Spinal cord (tissue), 10 donors: ENCODE measurements around the gene SNX8. TPM values are rescaled to one million over a fixed set of nuclear protein-coding genes. Genes with fewer than 3 reads are reported as not detected.
A peak's percentile ranks its signal among the peaks of the same experiment; 100 is the strongest.

Source experiments
- DNase-seq, 6 donors: peaks; one replicate each; pipeline versions ENCODE4 v3.0.0 to v3.0.0-alpha.2; 2013 to 2015; ENCODE audit warnings: low spot score in 6 of 6, low read depth in 4 of 6
- H3K27ac ChIP-seq: one replicate; pipeline ENCODE4 v1.5.1; 2013; ENCODE audit warnings: low read depth, low read length, control low read depth
- H3K27me3 ChIP-seq: one replicate; pipeline ENCODE4 v1.6.1; 2013; ENCODE audit warnings: low read length; ENCODE audit not compliant: control insufficient read depth, insufficient read depth
- H3K36me3 ChIP-seq: one replicate; pipeline ENCODE4 v1.6.1; 2013; ENCODE audit warnings: low read length; ENCODE audit not compliant: control insufficient read depth, insufficient read depth
- H3K4me1 ChIP-seq: one replicate; pipeline ENCODE4 v1.6.1; 2013; ENCODE audit warnings: low read length; ENCODE audit not compliant: control insufficient read depth, insufficient read depth
- H3K4me3 ChIP-seq: one replicate; pipeline ENCODE4 v1.5.1; 2013; ENCODE audit warnings: low read depth, low read length, control low read depth
- H3K9me3 ChIP-seq: one replicate; pipeline ENCODE4 v1.6.1; 2013; ENCODE audit warnings: low read length; ENCODE audit not compliant: control insufficient read depth, insufficient read depth
- WGBS: methylation state at CpG from one replicate; pipeline ENCODE4 v1.1.5; 2013; ENCODE audit warnings: missing lambda C conversion rate; ENCODE audit not compliant: insufficient coverage; 5-methylcytosine and 5-hydroxymethylcytosine counted together
- polyA plus RNA-seq, 2 donors: library from polyadenylated mRNA; unstranded; fragments of 120-200 nt; gene quantifications; one replicate each; pipeline ENCODE4 v1.2.1, GENCODE V29; 2013; ENCODE audit not compliant: insufficient read length in 2 of 2
- total RNA-seq, 2 donors: library from RNA; depleted of rRNA in 1 of 2; stranded (reverse); fragments of 120-200 nt in 1 of 2; fragments of >200 nt in 1 of 2; gene quantifications; one replicate each; pipeline versions ENCODE4 v1.2.3 to v1.2.4, GENCODE V29; 2013 to 2014
- donor health status: healthy.

Gene SNX8
- total and polyA plus RNA-seq, 4 donors: 12.2 to 36.9 (median 23.9) TPM

DNA sequence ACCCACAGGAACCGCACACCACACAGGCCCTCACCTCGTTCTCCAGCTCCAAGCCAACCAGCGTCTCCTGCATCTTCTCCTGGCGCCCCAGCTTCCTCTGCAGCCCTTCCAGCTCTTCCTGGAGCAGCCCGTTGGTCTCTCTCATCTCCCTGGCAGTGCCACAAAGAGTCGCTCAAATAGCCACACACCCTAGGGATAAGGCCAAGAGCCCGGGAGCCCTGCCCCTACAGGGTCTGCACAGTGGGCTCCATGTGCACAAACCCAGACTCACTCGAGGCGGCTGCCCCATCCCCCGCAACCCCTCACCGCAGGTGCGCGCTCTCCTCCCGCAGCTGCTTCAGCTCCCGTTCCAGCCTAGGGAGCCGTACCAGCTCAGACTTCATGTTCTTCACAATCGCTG is 98.4 kb downstream of the SNX8 start:
- 92% methylated on average over 16 of the region's 17 CpGs for WGBS
- Histone ChIP-seq H3K27me3 (no peaks in the 10 kb centered on the region), H3K9me3 (no peaks in the 10 kb centered on the region), H3K4me1 (no peaks in the 10 kb centered on the region), H3K4me3 (no peak overlapping the region), H3K27ac (no peak overlapping the region), H3K36me3 (peaks cover 100% of the 10 kb centered on the region)
- DNase-seq: no peak

DNA sequence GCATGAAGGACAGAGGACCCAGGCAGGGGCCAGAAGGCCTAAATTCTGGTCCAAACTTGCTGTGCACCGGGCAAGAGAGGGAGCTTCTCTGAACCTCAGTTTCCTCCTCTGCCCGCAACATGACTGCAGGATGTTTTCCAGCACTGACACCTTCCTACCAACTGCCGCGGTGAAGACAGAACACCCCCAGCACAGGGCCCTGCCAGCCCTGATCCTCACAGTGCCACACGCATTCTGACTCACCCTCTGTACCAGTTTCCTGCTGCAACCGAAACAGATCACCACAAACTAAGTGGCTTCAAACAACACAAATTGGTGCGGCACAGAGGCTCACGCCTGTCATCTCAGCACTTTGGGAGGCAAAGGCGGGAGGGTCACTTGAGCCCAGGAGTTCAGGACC is 99.6 kb downstream of the SNX8 start:
- WGBS: 92% methylated on average over 9 of the region's 9 CpGs
- peaks cover 2% of the 10 kb centered on the region for H3K4me1 ChIP-seq

DNA sequence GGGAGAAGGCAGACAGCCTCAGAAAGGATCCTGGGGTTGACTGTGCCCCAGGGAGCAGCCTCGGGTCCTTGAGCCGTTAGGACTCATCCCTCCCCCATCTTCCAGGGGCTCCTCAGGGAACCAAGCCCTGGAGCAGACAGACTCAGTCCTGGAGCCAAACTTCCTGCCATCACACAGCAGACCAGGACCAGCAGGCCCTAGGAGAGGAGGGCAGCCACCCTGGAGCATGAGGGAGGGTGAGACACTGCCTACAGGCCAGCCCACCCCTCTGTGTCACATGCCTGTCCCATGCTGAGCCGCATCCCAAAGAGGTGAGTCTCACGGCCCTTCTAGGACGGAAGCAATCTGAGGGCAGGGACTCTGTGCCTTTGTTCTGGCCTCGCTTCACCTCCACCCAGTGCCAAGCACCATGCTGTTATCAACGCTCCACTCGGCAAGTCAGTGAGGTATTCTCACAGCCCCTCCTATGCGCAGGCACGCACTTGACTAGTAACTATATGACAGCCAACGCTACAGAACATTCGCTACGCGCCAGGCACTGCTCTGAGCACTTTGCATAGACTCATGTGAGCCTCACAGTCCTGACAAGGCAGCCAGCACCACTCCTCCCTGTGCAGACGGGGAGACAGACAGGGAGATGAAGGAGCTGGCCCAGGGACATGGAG is 100.6 kb downstream of the SNX8 start:
- Histone ChIP-seq H3K27ac (no peak overlapping the region), H3K4me1 (peaks cover 8% of the 10 kb centered on the region), H3K9me3 (no peaks in the 10 kb centered on the region), H3K36me3 (peaks cover 98% of the 10 kb centered on the region), H3K27me3 (no peaks in the 10 kb centered on the region), H3K4me3 (no peak overlapping the region)
- DNase-seq: no peak
- WGBS: 83% methylated on average over 15 of the region's 15 CpGs

More for the DNA sequence above, 99.6 kb downstream of the SNX8 start:
- no peak for DNase-seq
- Histone ChIP-seq H3K27ac (no peak overlapping the region), H3K4me3 (no peak overlapping the region), H3K36me3 (peaks cover 98% of the 10 kb centered on the region), H3K9me3 (no peaks in the 10 kb centered on the region), H3K27me3 (no peaks in the 10 kb centered on the region)

DNA sequence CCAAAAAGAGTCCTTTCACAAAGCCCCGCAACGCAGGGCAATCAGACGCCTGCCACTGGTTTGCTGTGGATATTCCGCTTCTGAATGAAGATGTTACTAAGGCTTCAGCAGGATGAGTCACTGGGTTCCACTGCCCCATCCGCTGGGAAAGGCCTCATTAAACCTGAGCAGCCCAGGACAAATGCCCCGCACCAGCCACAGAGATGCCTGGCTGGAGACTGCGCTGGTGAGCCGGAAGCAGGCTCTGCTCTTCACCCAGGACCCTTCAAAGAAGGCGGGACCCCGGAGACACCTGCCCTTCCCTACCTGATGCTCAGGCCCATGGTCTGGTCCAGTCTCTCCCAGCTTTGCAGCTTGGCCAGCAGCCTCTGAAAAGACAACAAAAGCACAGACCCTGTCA is 101.3 kb downstream of the SNX8 start:
- no peak overlapping the region for H3K27ac ChIP-seq
- 99% methylated on average over 10 of the region's 10 CpGs for WGBS
- peaks cover 93% of the 10 kb centered on the region for H3K36me3 ChIP-seq
- no peak overlapping the region for H3K4me3 ChIP-seq
- H3K9me3 ChIP-seq: no peaks in the 10 kb centered on the region
- H3K4me1 ChIP-seq: peaks cover 8% of the 10 kb centered on the region
- no peak for DNase-seq
- no peaks in the 10 kb centered on the region for H3K27me3 ChIP-seq

DNA sequence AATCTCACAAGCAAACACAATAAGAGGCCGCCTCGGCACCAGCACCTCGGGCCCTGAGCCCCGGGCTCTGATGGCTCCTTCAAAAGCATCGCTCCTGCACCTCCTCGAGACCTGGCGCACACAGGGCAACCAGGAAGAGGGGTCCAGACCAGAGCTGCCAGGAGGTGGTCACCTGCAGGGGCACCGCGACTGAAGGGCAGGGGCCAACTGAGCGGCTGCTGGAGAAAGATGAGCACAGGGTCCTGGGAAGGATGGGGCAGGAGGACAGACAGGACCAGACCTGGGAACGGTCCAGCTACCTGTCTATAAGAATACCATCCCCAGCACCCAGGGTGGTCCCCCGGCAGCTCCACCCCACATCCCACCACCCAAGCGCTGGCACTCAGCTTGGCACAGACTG is 102.3 kb downstream of the SNX8 start:
- H3K4me3 ChIP-seq: no peak overlapping the region
- no peak for DNase-seq
- peaks cover 90% of the 10 kb centered on the region for H3K36me3 ChIP-seq
- no peak overlapping the region for H3K27ac ChIP-seq
- H3K9me3 ChIP-seq: no peaks in the 10 kb centered on the region
- H3K27me3 ChIP-seq: no peaks in the 10 kb centered on the region
- H3K4me1 ChIP-seq: peaks cover 8% of the 10 kb centered on the region
- 84% methylated on average over 11 of the region's 13 CpGs for WGBS

GRCh38 chr7:2211259-2211880 is 102.9 kb downstream of the SNX8 start:
- H3K9me3 ChIP-seq: no peaks in the 10 kb centered on the region
- no peak overlapping the region for H3K27ac ChIP-seq
- H3K4me1 ChIP-seq: peaks cover 8% of the 10 kb centered on the region
- H3K27me3 ChIP-seq: no peaks in the 10 kb centered on the region
- DNase-seq: no peak
- 75% methylated on average over 15 of the region's 15 CpGs for WGBS
- peaks cover 84% of the 10 kb centered on the region for H3K36me3 ChIP-seq
- H3K4me3 ChIP-seq: no peak overlapping the region

DNA sequence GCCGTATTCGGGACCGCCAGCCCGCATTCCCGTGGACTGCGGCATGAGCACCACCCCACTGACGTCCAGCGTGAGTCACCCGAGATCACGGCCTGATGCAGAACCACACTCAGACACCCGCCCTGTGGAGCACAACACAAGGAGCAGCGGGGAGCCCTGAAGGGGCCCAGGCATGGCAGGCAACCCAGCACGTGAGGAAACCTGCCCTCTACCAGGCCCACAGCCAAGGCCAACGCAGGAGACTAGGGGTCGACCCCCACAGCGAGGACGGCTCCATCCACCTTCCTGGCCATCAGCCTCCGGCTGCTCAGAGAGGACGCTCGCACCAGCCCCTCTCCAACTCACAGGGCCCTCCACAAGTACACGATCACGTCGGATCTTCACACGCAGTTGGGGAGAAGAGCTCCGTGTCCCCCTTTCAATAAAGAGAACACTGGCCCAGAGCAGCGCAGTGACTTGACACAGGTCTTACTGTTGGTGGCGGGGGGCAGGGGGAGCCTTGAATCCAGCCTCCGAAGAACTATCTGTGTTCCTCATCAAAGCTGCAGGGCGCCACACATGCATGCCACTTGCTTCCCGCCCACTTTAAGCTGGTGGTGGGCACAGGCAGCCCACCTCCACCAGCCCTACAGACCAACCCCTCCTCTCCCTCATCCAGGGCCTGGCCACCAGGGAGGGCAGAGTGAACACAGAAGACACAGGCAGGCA is 103.5 kb downstream of the SNX8 start:
- H3K4me3 ChIP-seq: no peak overlapping the region
- no peaks in the 10 kb centered on the region for H3K27me3 ChIP-seq
- peaks cover 8% of the 10 kb centered on the region for H3K4me1 ChIP-seq
- H3K36me3 ChIP-seq: peaks cover 78% of the 10 kb centered on the region
- no peak overlapping the region for H3K27ac ChIP-seq
- 90% methylated on average over 23 of the region's 30 CpGs for WGBS
- H3K9me3 ChIP-seq: no peaks in the 10 kb centered on the region
- DNase-seq: no peak

DNA sequence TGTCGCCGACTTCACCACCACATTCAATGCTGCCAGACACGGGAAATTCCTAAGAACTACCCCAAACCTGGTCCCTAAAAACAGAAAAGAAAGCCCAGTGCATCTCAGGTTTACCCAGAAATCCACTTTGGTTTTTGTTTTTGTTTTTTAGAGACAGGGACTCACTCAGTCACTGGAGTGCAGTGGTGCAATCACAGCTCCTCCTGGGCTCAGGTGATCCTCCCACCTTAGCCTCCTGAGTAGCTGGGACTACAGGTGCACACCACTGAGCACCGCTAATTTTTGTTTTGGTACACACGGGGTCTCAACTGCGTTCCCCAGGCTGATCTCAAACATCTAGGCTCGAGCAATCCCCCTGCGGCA is 104.3 kb downstream of the SNX8 start:
- Histone ChIP-seq H3K36me3 (peaks cover 73% of the 10 kb centered on the region), H3K4me1 (peaks cover 8% of the 10 kb centered on the region), H3K4me3 (no peak overlapping the region), H3K9me3 (no peaks in the 10 kb centered on the region), H3K27me3 (no peaks in the 10 kb centered on the region), H3K27ac (no peak overlapping the region)
- 90% methylated on average over 8 of the region's 8 CpGs for WGBS
- DNase-seq: no peak

DNA sequence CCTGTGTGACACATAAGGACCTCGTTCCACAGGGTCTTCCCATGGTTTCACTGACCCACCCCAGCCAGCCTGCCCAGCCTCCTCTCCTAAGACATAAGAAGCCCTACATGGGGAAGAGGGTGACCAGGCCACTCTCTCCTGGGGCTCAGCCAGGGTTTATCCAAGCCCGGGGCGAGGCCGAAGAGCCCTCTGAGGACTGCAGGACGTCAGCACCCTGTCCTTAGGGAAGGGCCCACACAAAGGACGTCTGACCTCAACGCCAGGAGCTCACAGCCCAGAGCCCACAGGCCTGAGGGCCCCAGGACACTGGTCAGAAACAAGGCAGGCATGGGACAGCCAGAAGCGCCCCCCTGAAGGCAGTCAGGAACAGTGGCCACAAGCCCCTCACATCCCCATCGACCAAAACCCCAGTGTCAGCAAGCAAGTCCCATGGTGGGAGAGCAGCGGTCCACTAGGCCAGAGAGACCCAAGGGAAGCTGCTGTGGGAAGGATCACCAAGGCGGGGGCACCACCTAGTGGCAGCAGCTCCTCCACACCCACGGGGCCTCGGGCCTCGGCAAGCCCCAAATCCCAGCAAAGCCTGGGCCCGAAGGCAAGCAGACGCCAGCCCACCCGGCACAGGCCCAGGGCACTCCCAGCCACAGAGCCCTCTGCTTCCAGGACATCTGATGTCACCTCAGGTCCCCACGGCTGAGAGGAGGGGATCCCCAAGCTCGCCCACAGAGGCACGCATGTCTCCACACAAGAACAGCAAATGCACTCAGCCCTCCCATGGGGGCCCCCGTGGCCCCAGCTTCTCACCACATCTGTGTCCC is 104.9 kb downstream of the SNX8 start:
- no peaks in the 10 kb centered on the region for H3K9me3 ChIP-seq
- no peak overlapping the region for H3K4me3 ChIP-seq
- WGBS: 48% methylated on average over 20 of the region's 21 CpGs
- H3K36me3 ChIP-seq: peaks cover 67% of the 10 kb centered on the region
- no peak overlapping the region for H3K27ac ChIP-seq
- no peaks in the 10 kb centered on the region for H3K27me3 ChIP-seq
- DNase-seq: peak in 4 of 6 donors; percentile 58 to 90 (median 78)
- H3K4me1 ChIP-seq: peaks cover 8% of the 10 kb centered on the region
